ENCODE results near the gene ASGR1. TPM values are rescaled to one million over a fixed set of nuclear protein-coding genes. Genes with fewer than 3 reads are reported as not detected.

Gene ASGR1, protein sequence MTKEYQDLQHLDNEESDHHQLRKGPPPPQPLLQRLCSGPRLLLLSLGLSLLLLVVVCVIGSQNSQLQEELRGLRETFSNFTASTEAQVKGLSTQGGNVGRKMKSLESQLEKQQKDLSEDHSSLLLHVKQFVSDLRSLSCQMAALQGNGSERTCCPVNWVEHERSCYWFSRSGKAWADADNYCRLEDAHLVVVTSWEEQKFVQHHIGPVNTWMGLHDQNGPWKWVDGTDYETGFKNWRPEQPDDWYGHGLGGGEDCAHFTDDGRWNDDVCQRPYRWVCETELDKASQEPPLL
- total RNA-seq, result 2.6 and 5.4 TPM in 2 replicates

DNA sequence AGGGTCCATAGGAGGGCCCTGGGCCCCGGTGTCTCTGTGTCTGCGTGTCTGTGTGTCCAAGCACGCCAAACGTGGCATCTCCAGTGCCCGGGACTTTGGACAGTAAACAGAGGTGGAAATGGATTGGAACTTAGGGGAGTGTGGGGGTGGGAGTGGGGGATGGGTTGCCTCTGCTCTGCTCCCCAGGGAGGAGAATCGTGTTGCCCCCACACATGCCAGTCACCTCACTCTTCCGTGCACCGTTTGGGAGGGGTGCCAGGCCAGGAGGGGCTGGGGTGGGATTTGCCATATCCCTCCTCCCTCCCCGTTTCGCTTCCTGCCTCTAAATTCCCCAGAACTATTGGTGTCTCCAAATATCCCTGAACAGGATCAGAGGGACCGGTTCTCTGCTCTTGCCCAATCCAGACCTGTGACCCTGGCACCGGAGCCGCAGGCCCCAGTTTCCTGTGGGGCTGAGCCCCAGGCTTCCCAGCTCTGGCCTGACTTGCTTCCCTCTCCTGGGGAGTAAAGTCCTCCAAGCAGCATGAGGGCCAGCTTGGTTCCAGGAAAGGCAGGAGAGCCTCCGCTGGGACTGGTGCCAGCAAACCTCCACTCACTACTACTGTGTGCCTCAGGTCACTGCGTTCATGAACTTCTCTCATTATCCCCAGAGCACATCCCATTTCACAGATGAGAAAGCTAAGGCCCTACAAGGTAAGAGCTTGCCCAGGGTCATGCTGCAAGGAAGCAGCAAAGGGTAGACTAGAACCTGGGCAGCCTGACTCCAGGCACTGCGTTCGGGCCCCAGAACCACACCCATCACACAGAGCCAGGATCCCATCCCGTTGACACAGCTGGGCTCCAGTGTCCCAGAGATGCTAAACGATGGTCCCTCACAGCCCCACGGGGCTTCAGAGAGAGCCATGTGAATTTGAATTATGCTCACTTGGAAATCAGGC is at the start of gene ASGR1:
ASGR1 (minus strand) TSS at position 54 of the 938 bp plus-strand sequence. CDS start 807 bp downstream, outside the sequence.
- no peak for DNase-seq (ENCODE audit: extremely low read depth, low read depth, low spot score)

- DNase-seq (ENCODE audit: extremely low read depth, low read depth, low spot score), result no peak
Measured at GRCh38 chr17:7228920-7229319, 49.8 kb upstream of the ASGR1 start.

DNA sequence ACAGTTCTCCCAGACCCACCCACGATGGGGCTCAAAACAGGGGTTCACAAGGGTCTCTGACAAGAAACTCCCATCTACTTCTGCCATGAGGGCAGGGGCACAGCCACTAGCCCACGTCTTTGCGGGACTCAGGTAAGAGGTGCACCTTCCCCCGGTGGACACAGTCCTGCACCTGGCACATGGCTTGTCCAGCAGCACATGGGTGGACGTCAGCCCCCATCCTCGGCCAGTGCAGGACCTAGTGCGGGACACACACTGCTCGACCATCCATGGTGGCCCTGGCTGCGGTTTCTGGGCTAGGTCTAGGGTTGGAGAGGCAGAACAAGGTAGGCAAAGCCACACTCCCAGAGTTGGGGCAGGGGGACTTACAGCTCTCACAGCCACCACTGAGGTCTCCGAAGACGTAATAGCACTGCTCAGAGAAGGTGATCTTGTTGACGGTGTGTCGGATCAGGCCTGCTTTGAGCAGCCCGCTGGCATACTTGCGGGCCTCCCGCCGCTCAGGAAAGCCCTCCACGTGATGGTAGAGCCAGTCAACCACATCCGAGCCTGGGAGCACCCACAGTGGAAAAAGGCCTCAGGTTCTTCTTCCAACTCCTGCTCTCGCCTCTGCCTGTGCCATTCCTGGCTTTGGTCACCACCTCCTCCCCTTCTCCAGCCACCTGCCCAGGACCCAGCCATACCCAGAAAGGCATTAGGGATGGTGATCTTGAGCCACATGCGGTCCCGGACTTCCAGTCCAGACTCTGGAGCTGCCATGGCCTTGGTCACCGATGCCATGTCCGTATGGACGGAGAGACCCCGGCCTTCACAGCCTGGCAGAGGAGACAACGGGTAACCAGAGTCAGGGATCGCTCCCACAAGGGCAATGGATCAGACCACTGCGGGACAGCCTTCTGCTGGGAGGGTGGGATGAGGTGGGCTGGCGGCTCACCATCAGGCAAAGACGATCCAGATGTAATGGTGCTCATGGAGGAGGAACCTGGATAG is 47.8 kb upstream of the ASGR1 start:
- DNase-seq (ENCODE audit: extremely low read depth, low read depth, low spot score), result no peak

- DNase-seq (ENCODE audit: extremely low read depth, low read depth, low spot score), result no peak
Measured at GRCh38 chr17:7225711-7226331, 46.7 kb upstream of the ASGR1 start.

- no peak for DNase-seq (ENCODE audit: extremely low read depth, low read depth, low spot score)
Measured at GRCh38 chr17:7224661-7225111, 45.5 kb upstream of the ASGR1 start.

- DNase-seq (ENCODE audit: extremely low read depth, low read depth, low spot score), result no peak
Measured at GRCh38 chr17:7224110-7224509, 44.9 kb upstream of the ASGR1 start.

DNA sequence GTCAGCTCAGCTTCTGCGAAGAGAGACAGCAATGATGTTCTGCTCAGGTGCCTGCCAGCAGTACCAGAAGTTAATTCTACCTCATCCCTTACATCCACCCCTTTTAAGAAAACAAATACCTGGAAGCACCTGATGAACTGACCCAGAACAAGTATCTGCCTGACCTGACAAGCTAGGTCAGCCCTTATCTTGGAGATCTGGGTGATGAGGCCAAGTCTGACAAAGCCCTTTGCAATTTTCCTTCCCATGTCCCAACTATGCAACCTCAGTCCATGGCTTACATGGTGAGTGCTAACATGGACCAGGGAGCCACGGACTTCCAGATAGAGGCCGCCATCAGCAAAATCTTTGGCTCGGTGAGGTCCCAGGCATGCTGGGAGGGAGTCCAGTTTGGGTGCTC is 44.2 kb upstream of the ASGR1 start:
- DNase-seq (ENCODE audit: extremely low read depth, low read depth, low spot score), result no peak

- no peak for DNase-seq (ENCODE audit: extremely low read depth, low read depth, low spot score)
Measured at GRCh38 chr17:7222972-7223292, 43.8 kb upstream of the ASGR1 start.

DNA sequence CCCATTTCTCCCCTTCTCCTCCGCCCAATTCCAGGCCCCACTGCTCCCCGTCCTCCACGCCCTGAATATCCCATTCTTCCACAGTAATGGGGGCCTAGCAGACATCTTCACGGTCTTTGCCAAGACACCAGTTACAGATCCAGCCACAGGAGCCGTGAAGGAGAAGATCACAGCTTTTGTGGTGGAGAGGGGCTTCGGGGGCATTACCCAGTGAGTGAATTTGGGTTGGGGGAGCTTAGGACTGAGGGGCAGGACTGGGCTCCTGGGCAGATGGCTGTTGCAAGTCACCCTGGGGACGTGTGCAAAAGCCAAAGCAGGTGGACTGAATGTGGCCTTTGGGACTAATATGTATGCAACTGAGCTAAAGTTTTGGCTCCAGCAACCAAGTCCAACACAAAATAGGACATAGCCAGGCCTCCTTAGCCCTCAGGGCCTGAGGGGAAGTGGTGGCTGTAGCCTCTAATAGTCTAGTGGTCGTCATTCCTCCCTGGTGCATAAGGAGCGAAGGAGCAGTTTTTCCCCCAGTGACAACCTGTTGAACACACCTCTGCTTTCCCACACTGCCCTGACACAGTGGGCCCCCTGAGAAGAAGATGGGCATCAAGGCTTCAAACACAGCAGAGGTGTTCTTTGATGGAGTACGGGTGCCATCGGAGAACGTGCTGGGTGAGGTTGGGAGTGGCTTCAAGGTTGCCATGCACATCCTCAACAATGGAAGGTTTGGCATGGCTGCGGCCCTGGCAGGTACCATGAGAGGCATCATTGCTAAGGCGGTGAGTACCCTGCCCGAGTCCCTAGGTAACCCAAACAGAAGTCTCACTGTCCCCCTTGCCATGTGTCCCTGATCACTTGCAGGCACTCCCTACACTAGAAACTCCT is 43.2 kb upstream of the ASGR1 start:
- DNase-seq (ENCODE audit: extremely low read depth, low read depth, low spot score), result no peak

GRCh38 chr17:7221278-7222092 is 42.3 kb upstream of the ASGR1 start:
- DNase-seq (ENCODE audit: extremely low read depth, low read depth, low spot score), result no peak

DNA sequence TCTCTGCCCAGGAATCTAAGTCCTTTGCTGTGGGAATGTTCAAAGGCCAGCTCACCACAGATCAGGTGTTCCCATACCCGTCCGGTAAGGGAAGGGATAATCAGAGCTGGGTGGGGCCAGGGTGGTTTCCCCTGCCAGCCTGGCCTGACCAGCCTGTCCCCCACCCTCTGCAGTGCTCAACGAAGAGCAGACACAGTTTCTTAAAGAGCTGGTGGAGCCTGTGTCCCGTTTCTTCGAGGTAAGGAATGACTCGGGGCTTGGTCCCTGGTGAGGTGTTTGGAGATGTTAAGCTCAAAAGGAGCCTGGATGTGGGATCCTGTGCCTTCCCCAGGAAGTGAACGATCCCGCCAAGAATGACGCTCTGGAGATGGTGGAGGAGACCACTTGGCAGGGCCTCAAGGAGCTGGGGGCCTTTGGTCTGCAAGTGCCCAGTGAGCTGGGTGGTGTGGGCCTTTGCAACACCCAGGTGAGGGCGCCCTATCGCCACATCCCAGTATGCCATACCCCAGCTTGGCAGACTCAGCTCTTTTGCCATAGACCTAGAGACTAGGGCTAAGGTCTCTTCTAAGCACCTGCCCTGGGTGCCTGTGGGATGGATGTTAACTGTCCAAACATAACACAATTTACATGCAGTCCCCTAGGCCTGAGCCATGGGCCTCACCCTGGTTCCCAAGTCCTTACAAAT is 41.6 kb upstream of the ASGR1 start:
- no peak for DNase-seq (ENCODE audit: extremely low read depth, low read depth, low spot score)

DNA sequence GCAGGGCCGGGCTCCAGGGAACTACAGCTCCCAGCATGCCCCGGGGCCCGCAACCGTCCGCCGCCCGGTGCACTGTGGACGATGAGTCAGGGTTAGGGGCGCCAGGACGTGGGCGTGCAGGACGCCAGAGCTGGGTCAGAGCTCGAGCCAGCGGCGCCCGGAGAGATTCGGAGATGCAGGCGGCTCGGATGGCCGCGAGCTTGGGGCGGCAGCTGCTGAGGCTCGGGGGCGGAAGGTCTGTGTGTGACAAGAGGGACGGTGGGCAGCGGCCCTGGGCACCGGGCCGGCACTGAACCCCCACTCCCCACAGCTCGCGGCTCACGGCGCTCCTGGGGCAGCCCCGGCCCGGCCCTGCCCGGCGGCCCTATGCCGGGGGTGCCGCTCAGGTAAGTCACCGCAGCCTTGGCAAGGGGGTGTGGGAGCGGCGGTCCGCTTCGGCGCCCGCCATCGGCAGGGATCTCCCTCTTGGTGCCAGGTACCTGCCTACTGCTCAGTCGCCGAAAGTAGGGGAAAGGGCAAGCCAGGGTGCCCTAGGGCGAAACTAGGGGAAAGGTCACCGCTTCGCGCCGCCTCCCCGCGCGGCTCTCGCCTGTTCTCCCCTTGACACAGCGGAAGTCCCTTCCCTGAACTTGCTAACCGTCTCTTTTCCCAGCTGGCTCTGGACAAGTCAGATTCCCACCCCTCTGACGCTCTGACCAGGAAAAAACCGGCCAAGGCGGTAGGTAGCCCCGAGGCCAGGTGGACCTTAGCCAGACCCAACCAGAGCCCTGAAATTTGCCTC is 40.8 kb upstream of the ASGR1 start, which contains the start of the genes ACADVL and DLG4:
ACADVL (plus strand) TSS at position 127 of the 781 bp plus-strand sequence; CDS start at position 174, 47 bp downstream.
DLG4 (minus strand) TSS at position 25 of the 781 bp plus-strand sequence.
- no peak for DNase-seq (ENCODE audit: extremely low read depth, low read depth, low spot score)

DNA sequence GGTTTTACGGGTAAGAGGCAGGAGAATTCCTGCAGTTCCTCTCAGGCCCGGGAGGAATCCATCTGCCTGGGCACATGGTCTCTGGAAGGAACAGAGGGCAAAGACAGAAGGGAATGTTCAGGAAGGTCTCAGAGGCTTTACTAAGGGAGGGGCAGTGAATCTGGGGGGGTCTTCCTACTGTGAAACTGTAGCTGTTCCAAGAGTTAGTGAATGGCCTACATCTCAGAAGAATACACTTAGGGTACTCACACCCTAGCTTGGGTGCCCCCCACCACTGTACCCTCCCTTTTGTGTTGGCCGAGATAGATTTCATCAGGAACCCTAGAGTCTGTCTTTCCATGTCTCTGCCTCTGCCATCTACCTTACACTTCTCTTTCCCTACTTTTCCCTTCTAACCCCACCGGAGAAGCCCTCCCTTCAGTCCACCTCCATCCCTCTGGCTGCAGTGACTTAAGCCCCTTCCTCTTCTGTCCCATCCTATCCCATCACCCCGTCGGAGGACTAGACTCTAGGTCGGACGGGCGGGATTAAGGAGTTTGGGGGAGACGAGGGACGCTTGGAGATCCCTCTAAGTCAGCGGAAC is 40.1 kb upstream of the ASGR1 start:
- no peak for DNase-seq (ENCODE audit: extremely low read depth, low read depth, low spot score)

GRCh38 chr17:7218758-7219157 is 39.6 kb upstream of the ASGR1 start:
- DNase-seq (ENCODE audit: extremely low read depth, low read depth, low spot score), result no peak

DNA sequence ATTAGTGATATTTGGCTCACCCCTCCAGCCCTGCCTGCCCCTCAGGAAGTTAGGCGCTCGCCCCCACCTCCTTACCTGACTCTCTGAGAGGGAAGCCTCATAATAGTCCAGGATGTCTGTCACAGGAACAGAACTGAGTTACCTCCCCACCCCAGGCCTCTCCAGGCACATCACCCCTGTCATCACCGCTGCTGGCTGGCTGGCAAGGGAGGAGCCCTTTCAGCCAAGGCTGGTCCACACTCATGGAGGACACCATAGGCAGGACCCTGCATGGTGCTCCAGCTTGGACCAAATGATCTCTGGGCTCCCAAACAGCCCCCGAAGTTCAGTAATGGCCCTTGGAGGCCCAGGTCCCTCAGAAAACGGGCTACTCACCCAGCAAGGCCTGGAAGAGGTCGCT is 39.0 kb upstream of the ASGR1 start:
- no peak for DNase-seq (ENCODE audit: extremely low read depth, low read depth, low spot score)
